NCI-H510A treated with DMSO at 0.1 percent for 48 hours (cell line): ENCODE data around the gene TSPYL1.

ENCODE experiments used
- DNase-seq: peaks from one replicate; lab custom pipeline; 2025; lab: John Stamatoyannopoulos, UW

TSPYL1 gene

GRCh38 chr6:116258520-116258919, 21.2 kb downstream of the TSPYL1 start:
- no peak for DNase-seq

- no peak for DNase-seq
These were observed 23.0 kb downstream of the TSPYL1 start for GRCh38 chr6:116256694-116257093.

DNA sequence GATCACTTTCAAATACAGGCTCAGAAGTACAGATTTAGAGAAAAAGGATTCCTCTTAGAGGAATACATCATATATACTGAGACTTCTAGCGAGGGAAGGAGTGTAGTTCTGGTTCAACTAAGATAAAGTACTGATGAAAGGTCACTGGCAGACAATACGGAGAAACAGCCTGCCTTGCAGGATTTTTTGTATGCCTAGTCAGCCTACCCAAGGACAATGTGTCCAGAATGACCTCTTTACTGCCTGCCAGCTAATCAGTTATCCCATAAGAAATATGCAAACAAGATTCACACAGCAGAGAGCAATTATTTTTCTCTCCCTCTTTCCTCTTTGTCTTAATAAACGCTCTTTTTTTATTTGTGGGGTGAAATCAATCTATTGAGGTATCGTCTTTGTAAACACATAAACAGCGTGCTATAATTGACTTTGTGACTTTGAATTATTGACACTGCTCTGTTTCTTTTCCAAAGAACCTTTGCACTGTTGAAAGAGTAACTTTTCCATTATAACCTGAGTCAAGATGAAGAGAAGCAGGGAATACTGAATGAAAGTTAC, 24.4 kb downstream of the TSPYL1 start:
- no peak for DNase-seq

- no peak for DNase-seq
These were observed 25.3 kb downstream of the TSPYL1 start for GRCh38 chr6:116254297-116255056.

DNA sequence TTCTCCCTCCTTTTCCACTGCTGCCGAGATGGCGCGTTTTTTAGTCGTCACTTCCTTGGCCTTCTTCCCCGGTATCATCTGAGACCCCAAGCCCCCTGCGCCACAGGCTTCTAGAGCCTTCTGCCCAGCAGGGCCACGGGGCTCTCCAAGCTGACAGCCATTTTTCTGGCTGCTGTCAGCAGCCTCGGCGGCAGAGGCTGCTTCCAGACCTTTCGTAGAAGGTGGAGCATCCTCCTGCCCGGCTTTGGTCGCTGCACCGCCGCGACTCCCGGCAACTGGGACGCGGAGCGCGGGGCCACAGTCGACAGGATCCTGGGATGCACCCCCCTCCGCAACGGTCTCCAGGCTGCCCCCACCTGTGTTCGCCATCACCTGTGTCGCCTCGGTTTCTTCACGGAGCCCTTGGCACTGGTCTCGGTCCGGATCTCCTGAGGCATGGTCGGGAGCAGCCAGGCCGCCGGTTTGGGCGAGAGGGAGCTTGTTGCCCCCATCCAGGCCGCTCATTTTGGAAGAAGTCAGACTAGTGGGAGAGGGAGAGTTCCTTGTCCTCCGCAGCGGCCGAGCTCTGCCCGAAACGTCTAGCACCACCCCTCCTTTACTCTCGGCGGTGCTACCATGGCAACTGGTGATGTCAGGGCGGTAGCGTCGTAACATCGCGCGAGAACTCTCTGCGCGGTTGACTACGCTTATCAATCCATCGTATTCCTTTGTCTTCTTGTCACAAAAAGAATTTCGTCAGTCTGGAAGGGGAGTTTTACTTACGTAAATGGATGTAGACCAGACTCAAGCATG, 26.0 kb downstream of the TSPYL1 start, which contains the start of gene TSPYL4:
TSS of gene TSPYL4 (minus strand) at position 571 of the 792 bp plus-strand sequence. CDS start at position 504, 67 bp downstream.
- peak; percentile 75 for DNase-seq

DNA sequence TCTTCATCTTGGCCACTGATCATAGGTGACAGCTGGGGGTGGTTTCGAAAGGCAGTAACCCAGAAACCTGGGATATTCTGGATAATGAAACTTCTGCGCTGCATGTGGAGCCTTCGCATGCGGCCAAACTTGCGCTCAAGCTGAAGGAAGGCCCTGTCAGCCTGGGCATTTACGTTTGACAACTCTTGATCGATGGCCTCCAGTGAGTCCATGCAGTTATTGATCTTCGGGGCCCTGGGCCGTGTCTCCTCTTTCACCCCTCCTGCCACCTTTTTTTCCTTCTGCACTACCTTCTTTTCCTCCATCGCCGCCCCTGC, 26.6 kb downstream of the TSPYL1 start:
- no peak for DNase-seq

- no peak for DNase-seq
These were observed 28.0 kb downstream of the TSPYL1 start for GRCh38 chr6:116251568-116252384.

- DNase-seq = no peak
These were observed 31.2 kb downstream of the TSPYL1 start for GRCh38 chr6:116248577-116248976.

DNA sequence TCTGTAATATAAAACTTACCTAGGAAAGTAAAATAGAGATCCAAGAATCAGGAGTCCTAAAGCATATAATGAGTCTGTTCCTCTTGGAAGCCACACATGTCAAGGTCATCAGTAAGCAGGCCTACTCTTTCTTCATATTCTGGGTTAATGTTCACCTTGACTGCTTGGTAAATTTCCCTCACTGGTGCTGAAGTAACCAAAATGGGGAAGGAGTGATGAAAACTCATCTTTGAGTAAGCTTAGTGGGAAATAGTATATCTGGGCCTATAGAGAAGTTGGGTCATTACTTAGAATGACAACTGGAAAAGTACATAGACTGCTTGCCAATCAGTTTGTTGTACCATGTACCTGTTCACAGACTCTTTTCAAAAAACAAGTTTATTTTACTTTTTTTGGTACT, 32.4 kb downstream of the TSPYL1 start:
- DNase-seq = no peak

DNA sequence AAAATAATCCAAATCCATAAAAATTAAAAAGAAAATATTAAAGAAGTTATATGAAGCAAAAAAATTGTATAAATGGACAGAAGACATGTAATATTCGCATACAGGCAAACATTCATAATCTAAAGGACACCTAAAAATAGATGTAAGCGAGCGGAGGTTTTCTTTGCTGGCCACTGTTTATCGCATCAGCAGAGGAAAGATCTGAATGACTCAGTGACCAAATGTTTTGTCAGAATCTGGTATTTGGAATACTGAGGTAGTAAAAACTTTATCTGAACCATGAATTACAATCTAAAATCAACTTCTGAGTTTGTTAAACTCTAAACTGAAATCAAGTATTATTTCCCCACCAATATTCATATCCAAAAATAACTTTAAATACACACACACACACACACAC, 33.6 kb downstream of the TSPYL1 start:
- no peak for DNase-seq

- DNase-seq = no peak
These were observed 35.4 kb downstream of the TSPYL1 start for GRCh38 chr6:116244284-116244683.

GRCh38 chr6:116239856-116240255, 39.9 kb downstream of the TSPYL1 start:
- no peak for DNase-seq

GRCh38 chr6:116239256-116239655, 40.5 kb downstream of the TSPYL1 start:
- DNase-seq = no peak

DNA sequence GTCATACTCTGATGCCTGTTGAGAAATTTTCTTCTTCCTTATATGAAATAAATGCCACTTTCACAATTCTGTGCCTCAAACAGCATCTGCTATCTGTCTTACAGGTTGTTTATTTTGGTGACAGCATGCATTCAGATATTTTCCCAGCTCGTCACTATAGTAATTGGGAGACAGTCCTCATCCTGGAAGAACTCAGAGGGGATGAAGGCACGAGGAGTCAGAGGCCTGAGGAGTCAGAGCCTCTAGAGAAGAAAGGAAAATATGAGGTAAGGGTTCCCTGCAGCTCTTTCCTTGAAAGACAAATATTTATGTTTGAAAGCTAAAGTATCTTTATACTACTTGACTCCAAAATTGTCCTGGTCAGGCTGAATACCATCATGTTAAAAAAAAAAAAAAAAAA, 41.6 kb downstream of the TSPYL1 start:
- no peak for DNase-seq

DNA sequence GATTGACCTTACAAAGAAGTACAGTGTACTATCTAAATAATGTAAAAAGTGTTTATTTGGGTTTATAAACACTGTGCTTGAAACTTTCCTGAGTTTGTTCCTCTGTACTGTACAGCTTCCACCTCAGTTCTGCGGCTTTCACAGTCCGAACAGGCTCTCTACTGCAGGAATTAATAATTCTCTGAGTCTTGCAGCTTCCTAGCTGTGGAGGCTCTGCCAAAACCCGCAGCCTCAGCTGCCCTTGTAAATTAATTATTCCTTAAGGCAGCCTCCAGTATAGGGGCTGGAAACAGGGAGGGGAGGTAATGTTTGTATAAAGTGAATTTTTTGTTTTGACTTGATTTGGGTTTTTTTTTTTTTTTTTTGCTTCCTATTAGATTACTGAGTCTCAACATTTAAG, 45.0 kb downstream of the TSPYL1 start:
- no peak for DNase-seq

DNA sequence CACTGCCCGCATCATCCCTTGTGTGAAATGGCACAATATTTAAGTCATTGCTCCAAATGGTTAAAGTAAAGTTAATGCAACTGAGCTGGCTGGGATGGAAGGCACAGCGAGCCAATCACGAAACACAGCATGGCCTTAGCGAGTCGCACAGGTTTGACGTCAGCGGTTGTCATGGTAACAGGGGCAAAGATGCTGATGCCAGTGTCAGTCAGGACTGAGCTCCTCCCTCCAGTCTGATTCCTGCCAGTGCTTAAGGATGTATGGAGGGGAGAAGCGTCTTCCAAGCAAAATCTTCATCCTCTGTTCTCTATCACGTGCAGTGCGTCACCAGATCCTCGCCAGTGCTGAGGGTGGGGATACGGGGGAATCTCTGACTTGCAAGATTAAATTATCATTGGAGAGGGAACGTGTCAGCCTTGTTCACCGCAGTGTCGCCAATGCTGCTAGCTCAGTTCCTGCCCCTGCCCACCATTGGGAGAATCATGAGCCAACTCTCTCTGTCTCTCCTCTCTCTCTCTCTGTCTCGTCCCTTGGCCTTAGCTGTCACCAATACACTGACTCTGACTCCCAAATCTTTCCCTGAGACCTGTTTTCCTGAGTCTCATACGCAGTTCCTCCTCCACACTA, 50.3 kb downstream of the TSPYL1 start:
- no peak for DNase-seq
